DND-41 (cell line): Measurements from ENCODE around the gene GREB1L.

Experiments
- ATAC-seq: fragments of 200-7000 bp; cut with Tn5 transposase; 3 replicates; pipeline ENCODE4 v1.9.1; 2021; ENCODE audit warnings: low read depth; ENCODE audit not compliant: insufficient read depth
- DNase-seq: peaks from one replicate; pipeline ENCODE4 v3.0.0-alpha.2; 2020
- H2AFZ ChIP-seq: 2 replicates; pipeline ENCODE4 v1.6.0; 2012; ENCODE audit warnings: low read depth, low read length
- H3K27ac ChIP-seq: 2 replicates; pipeline ENCODE4 v1.5.1; 2012; ENCODE audit warnings: low read length, inconsistent platforms
- H3K27me3 ChIP-seq: fragments of 200-600 bp; sonication (generic); 2 replicates; pipeline ENCODE4 v1.6.0; 2012; ENCODE audit warnings: low read length, mild to moderate bottlenecking, inconsistent platforms; ENCODE audit not compliant: insufficient read depth, poor library complexity
- H3K36me3 ChIP-seq: 2 replicates; pipeline ENCODE4 v1.5.1; 2012; ENCODE audit warnings: low read length, inconsistent platforms; ENCODE audit not compliant: insufficient read depth
- H3K4me1 ChIP-seq: 2 replicates; pipeline ENCODE4 v1.5.1; 2012; ENCODE audit warnings: mild to moderate bottlenecking, low read length; ENCODE audit not compliant: insufficient read depth
- H3K4me2 ChIP-seq: 2 replicates; pipeline ENCODE4 v1.6.0; 2012; ENCODE audit warnings: mild to moderate bottlenecking, moderate library complexity, low read length, inconsistent platforms; ENCODE audit not compliant: insufficient read depth
- H3K4me3 ChIP-seq, 2 experiments: fragments of 200-600 bp in 1 of 2; shearing (Covaris generic) in 1 of 2; 2 replicates each; pipeline ENCODE4 v1.5.1; 2012 to 2016; ENCODE audit warnings: inconsistent platforms in 2 of 2, low read length in 2 of 2, mild to moderate bottlenecking in 2 of 2, low read depth in 1 of 2, moderate library complexity in 1 of 2
- H3K79me2 ChIP-seq: 2 replicates; pipeline ENCODE4 v1.6.0; 2012; ENCODE audit warnings: low read length, inconsistent platforms; ENCODE audit not compliant: insufficient read depth
- H3K9ac ChIP-seq: 2 replicates; pipeline ENCODE4 v1.6.0; 2012; ENCODE audit warnings: low read depth, mild to moderate bottlenecking, inconsistent platforms, low read length, moderate library complexity
- H3K9me3 ChIP-seq: 2 replicates; pipeline ENCODE4 v1.5.1; 2012; ENCODE audit warnings: low read length, moderate library complexity, mild to moderate bottlenecking, inconsistent platforms; ENCODE audit not compliant: insufficient read depth, severe bottlenecking
- H4K20me1 ChIP-seq: 2 replicates; pipeline ENCODE4 v1.6.0; 2012; ENCODE audit warnings: low read length; ENCODE audit not compliant: insufficient read depth
- CTCF ChIP-seq: IDR thresholded peaks from 2 replicates; pipeline ENCODE4 v1.5.1; 2012; ENCODE audit warnings: borderline replicate concordance, low read length, moderate library complexity, mild to moderate bottlenecking; ENCODE audit not compliant: poor library complexity, severe bottlenecking; ENCODE audit errors: extremely low read depth
- EZH2 ChIP-seq: IDR thresholded peaks from 3 replicates; pipeline ENCODE4 v1.6.1; 2012; ENCODE audit warnings: borderline replicate concordance, low read depth, mild to moderate bottlenecking, moderate library complexity, low read length, inconsistent platforms; ENCODE audit not compliant: severe bottlenecking

Gene GREB1L

GRCh38 chr18:21481739-21482138 lies 239.7 kb downstream of the GREB1L start:
- no peaks in the 10 kb centered on the region for H3K27me3 ChIP-seq
- no peaks in the 10 kb centered on the region for H3K79me2 ChIP-seq
- no peaks in the 10 kb centered on the region for H3K9me3 ChIP-seq
- no peak for ATAC-seq
- no peak overlapping the region for H3K9ac ChIP-seq
- H3K36me3 ChIP-seq = no peaks in the 10 kb centered on the region
- no peaks in the 10 kb centered on the region for H4K20me1 ChIP-seq
- TF ChIP-seq CTCF = no peak
- no peak for TF ChIP-seq EZH2
- no peak overlapping the region for H3K27ac ChIP-seq
- no peak overlapping the region for H2AFZ ChIP-seq
- no peak overlapping the region for H3K4me3 ChIP-seq
- H3K4me2 ChIP-seq = no peak overlapping the region
- no peaks in the 10 kb centered on the region for H3K4me1 ChIP-seq
- DNase-seq = no peak

- ATAC-seq (no peak), DNase-seq (no peak)
- no peak overlapping the region for H3K4me3 ChIP-seq
- no peaks in the 10 kb centered on the region for H3K27me3 ChIP-seq
- no peaks in the 10 kb centered on the region for H4K20me1 ChIP-seq
- H3K36me3 ChIP-seq = no peaks in the 10 kb centered on the region
- no peaks in the 10 kb centered on the region for H3K9me3 ChIP-seq
- no peak overlapping the region for H3K9ac ChIP-seq
- H3K4me2 ChIP-seq = no peak overlapping the region
- H3K4me1 ChIP-seq = no peaks in the 10 kb centered on the region
- no peak overlapping the region for H2AFZ ChIP-seq
- TF ChIP-seq EZH2 (no peak), CTCF (no peak)
- no peak overlapping the region for H3K27ac ChIP-seq
- no peaks in the 10 kb centered on the region for H3K79me2 ChIP-seq
Observed at GRCh38 chr18:21483051-21483450, 241.0 kb downstream of the GREB1L start.

GRCh38 chr18:21484851-21485636 lies 243.0 kb downstream of the GREB1L start:
- ATAC-seq = no peak
- no peaks in the 10 kb centered on the region for H4K20me1 ChIP-seq
- H3K4me1 ChIP-seq = no peaks in the 10 kb centered on the region
- no peak overlapping the region for H3K9ac ChIP-seq
- no peaks in the 10 kb centered on the region for H3K9me3 ChIP-seq
- H3K27me3 ChIP-seq = no peaks in the 10 kb centered on the region
- no peak for TF ChIP-seq CTCF
- TF ChIP-seq EZH2 = no peak
- H3K4me2 ChIP-seq = no peak overlapping the region
- no peak for DNase-seq
- H3K36me3 ChIP-seq = no peaks in the 10 kb centered on the region
- H3K79me2 ChIP-seq = no peaks in the 10 kb centered on the region
- no peak overlapping the region for H3K4me3 ChIP-seq
- H2AFZ ChIP-seq = no peak overlapping the region
- H3K27ac ChIP-seq = no peak overlapping the region
